ENCODE data around the gene RFC1. TPM values are rescaled to one million over a fixed set of nuclear protein-coding genes. Genes with fewer than 3 reads are reported as not detected.
"Not testable (repeated sequence)": the region's sequence is repeated elsewhere in the genome, so short reads cannot be mapped to it uniquely, and the experiment has no call there.

The RFC1 gene
- polyA plus RNA-seq, 1 donor from 2014 or later: 20.7 TPM

- TF ChIP-seq TAF1 (IDR thresholded peaks at IDR 0.05; ENCODE audit: low read depth): no peak
- H3K27ac ChIP-seq (ENCODE audit: low read length): no peak overlapping the region
- H3K9ac ChIP-seq (ENCODE audit: low read length): no peak overlapping the region
- H3K27me3 ChIP-seq (ENCODE audit: insufficient read depth, low read depth, low read length): no peaks in the 10 kb centered on the region
- no peak overlapping the region for H2AFZ ChIP-seq (ENCODE audit: low read depth, low read length)
- no peaks in the 10 kb centered on the region for H4K20me1 ChIP-seq (ENCODE audit: insufficient read depth)
- no peak overlapping the region for H3K4me3 ChIP-seq (ENCODE audit: low read length)
- no peaks in the 10 kb centered on the region for H3F3A ChIP-seq (ENCODE audit: insufficient read depth, low read length, poor library complexity, severe bottlenecking)
- no peaks in the 10 kb centered on the region for H3K9me2 ChIP-seq (ENCODE audit: insufficient read depth, low read length)
- no peaks in the 10 kb centered on the region for H3K36me3 ChIP-seq (ENCODE audit: insufficient read depth, low read length)
- H3K9me3 ChIP-seq (ENCODE audit: low read length): no peaks in the 10 kb centered on the region
- H3K79me2 ChIP-seq (replicated peaks; ENCODE audit: insufficient read depth, low read length): no peaks in the 10 kb centered on the region
- no peak overlapping the region for H3K4me2 ChIP-seq (ENCODE audit: low read length)
Measured at GRCh38 chr4:39302901-39303300, 63.3 kb downstream of the RFC1 start.

DNA sequence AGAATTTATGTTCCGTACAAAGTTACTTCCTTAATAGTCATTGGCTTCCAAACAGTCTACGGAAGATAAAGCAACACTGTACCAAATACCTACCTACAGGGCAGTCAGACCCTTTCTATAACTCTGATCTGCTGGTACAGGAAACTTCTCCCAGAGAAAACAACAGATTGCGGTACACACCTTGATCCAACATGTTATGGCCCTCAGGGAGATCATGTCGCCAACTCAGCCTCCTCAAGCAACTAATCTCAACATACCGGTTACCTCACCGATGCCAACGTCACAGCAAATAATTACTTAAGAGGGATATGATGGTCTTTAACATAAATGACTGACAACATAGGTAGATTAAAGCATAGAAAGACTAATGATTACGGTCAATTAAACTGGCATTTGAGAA lies 70.4 kb downstream of the RFC1 start:
- no peaks in the 10 kb centered on the region for H3K36me3 ChIP-seq (ENCODE audit: insufficient read depth, low read length)

DNA sequence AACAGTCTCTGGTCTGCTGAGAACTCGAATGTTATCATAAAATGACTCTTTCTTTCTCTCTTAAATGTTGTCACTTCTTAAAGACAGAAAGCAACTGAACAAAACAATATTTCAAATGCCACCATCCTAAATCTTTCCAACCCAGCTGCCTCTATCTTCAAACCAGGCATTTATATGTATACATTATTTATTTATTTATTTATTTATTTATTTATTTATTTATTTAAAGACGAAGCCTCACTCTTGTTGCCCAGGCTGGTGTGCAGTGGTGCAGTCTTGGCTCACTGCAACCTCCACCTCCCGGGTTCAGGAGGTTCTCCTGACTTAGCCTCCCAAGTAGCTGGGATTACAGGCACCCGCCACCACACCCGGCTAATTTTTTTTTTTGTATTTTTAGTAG lies 73.7 kb downstream of the RFC1 start:
- not testable (repeated sequence) for H3K27me3 ChIP-seq (ENCODE audit: insufficient read depth, low read depth, low read length); H3K9me3 ChIP-seq (ENCODE audit: low read length); H2AFZ ChIP-seq (ENCODE audit: low read depth, low read length); H3F3A ChIP-seq (ENCODE audit: insufficient read depth, low read length, poor library complexity, severe bottlenecking); H3K4me2 ChIP-seq (ENCODE audit: low read length); H3K36me3 ChIP-seq (ENCODE audit: insufficient read depth, low read length); H4K20me1 ChIP-seq (ENCODE audit: insufficient read depth); H3K9me2 ChIP-seq (ENCODE audit: insufficient read depth, low read length); H3K27ac ChIP-seq (ENCODE audit: low read length); H3K9ac ChIP-seq (ENCODE audit: low read length); H3K4me3 ChIP-seq (ENCODE audit: low read length); H3K79me2 ChIP-seq (replicated peaks; ENCODE audit: insufficient read depth, low read length)

More for the DNA sequence above, 70.4 kb downstream of the RFC1 start:
- no peaks in the 10 kb centered on the region for H3K79me2 ChIP-seq (replicated peaks; ENCODE audit: insufficient read depth, low read length)
- H3K9ac ChIP-seq (ENCODE audit: low read length): no peak overlapping the region
- no peaks in the 10 kb centered on the region for H3K9me2 ChIP-seq (ENCODE audit: insufficient read depth, low read length)
- no peaks in the 10 kb centered on the region for H3K27me3 ChIP-seq (ENCODE audit: insufficient read depth, low read depth, low read length)
- no peak overlapping the region for H3K4me3 ChIP-seq (ENCODE audit: low read length)
- no peak overlapping the region for H2AFZ ChIP-seq (ENCODE audit: low read depth, low read length)
- H3F3A ChIP-seq (ENCODE audit: insufficient read depth, low read length, poor library complexity, severe bottlenecking): no peaks in the 10 kb centered on the region
- H3K27ac ChIP-seq (ENCODE audit: low read length): no peak overlapping the region
- no peaks in the 10 kb centered on the region for H4K20me1 ChIP-seq (ENCODE audit: insufficient read depth)
- no peaks in the 10 kb centered on the region for H3K9me3 ChIP-seq (ENCODE audit: low read length)
- no peak for TF ChIP-seq MXI1 (conservative IDR thresholded peaks at IDR 0.05; ENCODE audit: poor library complexity, severe bottlenecking)
- no peak for TF ChIP-seq POLR2AphosphoS5 (IDR thresholded peaks at IDR 0.05)
- TF ChIP-seq CTCF (IDR thresholded peaks at IDR 0.05; ENCODE audit: poor library complexity, severe bottlenecking): no peak
- TF ChIP-seq TAF1 (IDR thresholded peaks at IDR 0.05; ENCODE audit: low read depth): no peak
- TF ChIP-seq RAD21 (conservative IDR thresholded peaks at IDR 0.05): no peak
- H3K4me2 ChIP-seq (ENCODE audit: low read length): no peak overlapping the region

DNA sequence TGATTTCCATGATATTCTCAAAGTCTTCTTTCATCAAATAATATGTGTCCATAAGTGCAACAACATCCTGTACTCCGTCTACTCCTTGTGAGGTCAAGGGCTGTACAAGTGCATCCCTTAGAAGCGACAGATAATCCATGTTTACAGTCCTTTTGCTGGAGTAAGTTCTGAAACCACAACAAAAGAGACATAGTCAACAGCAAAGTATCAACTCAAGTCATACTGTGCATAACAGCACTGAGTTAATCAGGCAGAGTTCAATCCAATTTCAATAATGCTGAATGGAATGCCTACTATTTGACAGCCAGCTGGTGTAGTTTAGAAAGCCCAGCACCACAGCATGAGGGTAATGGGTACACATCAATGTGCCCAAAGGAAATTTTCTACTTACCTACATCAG lies 74.5 kb downstream of the RFC1 start:
- no peak overlapping the region for H2AFZ ChIP-seq (ENCODE audit: low read depth, low read length)
- no peak overlapping the region for H3K27ac ChIP-seq (ENCODE audit: low read length)
- H3K27me3 ChIP-seq (ENCODE audit: insufficient read depth, low read depth, low read length): no peaks in the 10 kb centered on the region
- H3F3A ChIP-seq (ENCODE audit: insufficient read depth, low read length, poor library complexity, severe bottlenecking): no peaks in the 10 kb centered on the region
- no peaks in the 10 kb centered on the region for H3K79me2 ChIP-seq (replicated peaks; ENCODE audit: insufficient read depth, low read length)
- no peaks in the 10 kb centered on the region for H3K9me2 ChIP-seq (ENCODE audit: insufficient read depth, low read length)
- H3K9me3 ChIP-seq (ENCODE audit: low read length): no peaks in the 10 kb centered on the region
- no peaks in the 10 kb centered on the region for H3K36me3 ChIP-seq (ENCODE audit: insufficient read depth, low read length)
- H3K4me2 ChIP-seq (ENCODE audit: low read length): no peak overlapping the region
- no peaks in the 10 kb centered on the region for H4K20me1 ChIP-seq (ENCODE audit: insufficient read depth)
- H3K4me3 ChIP-seq (ENCODE audit: low read length): no peak overlapping the region
- H3K9ac ChIP-seq (ENCODE audit: low read length): no peak overlapping the region
- TF ChIP-seq RAD21 (conservative IDR thresholded peaks at IDR 0.05) (no peak), TAF1 (IDR thresholded peaks at IDR 0.05; ENCODE audit: low read depth) (no peak), SMC3 (conservative IDR thresholded peaks at IDR 0.05; ENCODE audit: poor library complexity) (no peak), EP300 (conservative IDR thresholded peaks at IDR 0.05; ENCODE audit: poor library complexity, severe bottlenecking) (no peak), POLR2AphosphoS5 (IDR thresholded peaks at IDR 0.05) (no peak), EZH2 (IDR thresholded peaks at IDR 0.05; ENCODE audit: borderline replicate concordance, insufficient read depth, low read length, poor library complexity, severe bottlenecking) (no peak), CTCF (IDR thresholded peaks at IDR 0.05; ENCODE audit: poor library complexity, severe bottlenecking) (no peak), MXI1 (conservative IDR thresholded peaks at IDR 0.05; ENCODE audit: poor library complexity, severe bottlenecking) (no peak)
- TF ChIP-seq, protein P1, sequence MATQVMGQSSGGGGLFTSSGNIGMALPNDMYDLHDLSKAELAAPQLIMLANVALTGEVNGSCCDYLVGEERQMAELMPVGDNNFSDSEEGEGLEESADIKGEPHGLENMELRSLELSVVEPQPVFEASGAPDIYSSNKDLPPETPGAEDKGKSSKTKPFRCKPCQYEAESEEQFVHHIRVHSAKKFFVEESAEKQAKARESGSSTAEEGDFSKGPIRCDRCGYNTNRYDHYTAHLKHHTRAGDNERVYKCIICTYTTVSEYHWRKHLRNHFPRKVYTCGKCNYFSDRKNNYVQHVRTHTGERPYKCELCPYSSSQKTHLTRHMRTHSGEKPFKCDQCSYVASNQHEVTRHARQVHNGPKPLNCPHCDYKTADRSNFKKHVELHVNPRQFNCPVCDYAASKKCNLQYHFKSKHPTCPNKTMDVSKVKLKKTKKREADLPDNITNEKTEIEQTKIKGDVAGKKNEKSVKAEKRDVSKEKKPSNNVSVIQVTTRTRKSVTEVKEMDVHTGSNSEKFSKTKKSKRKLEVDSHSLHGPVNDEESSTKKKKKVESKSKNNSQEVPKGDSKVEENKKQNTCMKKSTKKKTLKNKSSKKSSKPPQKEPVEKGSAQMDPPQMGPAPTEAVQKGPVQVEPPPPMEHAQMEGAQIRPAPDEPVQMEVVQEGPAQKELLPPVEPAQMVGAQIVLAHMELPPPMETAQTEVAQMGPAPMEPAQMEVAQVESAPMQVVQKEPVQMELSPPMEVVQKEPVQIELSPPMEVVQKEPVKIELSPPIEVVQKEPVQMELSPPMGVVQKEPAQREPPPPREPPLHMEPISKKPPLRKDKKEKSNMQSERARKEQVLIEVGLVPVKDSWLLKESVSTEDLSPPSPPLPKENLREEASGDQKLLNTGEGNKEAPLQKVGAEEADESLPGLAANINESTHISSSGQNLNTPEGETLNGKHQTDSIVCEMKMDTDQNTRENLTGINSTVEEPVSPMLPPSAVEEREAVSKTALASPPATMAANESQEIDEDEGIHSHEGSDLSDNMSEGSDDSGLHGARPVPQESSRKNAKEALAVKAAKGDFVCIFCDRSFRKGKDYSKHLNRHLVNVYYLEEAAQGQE (IDR thresholded peaks at IDR 0.05; ENCODE audit: borderline replicate concordance): no peak

Data from neural cell (in vitro differentiated cells).